HUES48 (cell line): ENCODE data around the gene FBN1.

Source experiments
- H3K27ac ChIP-seq: one replicate; pipeline ENCODE4 v1.7.0; 2013; ENCODE audit warnings: low read depth, low read length, inconsistent platforms
- H3K27me3 ChIP-seq: 2 replicates; pipeline ENCODE4 v1.6.1; 2013; ENCODE audit warnings: mild to moderate bottlenecking, low read length; ENCODE audit not compliant: control insufficient read depth, insufficient read depth
- H3K36me3 ChIP-seq: 2 replicates; pipeline ENCODE4 v1.6.1; 2013; ENCODE audit warnings: low read length; ENCODE audit not compliant: control insufficient read depth, insufficient read depth
- H3K4me1 ChIP-seq: 2 replicates; pipeline ENCODE4 v1.6.1; 2013; ENCODE audit warnings: mild to moderate bottlenecking, low read length; ENCODE audit not compliant: control insufficient read depth, insufficient read depth
- H3K4me3 ChIP-seq: 2 replicates; pipeline ENCODE4 v1.5.1; 2013; ENCODE audit warnings: mild to moderate bottlenecking, low read depth, low read length
- H3K9ac ChIP-seq: 2 replicates; pipeline ENCODE4 v1.6.1; 2013; ENCODE audit warnings: mild to moderate bottlenecking, low read depth, low read length, moderate library complexity
- H3K9me3 ChIP-seq: 2 replicates; pipeline ENCODE4 v1.6.1; 2013; ENCODE audit warnings: low read length; ENCODE audit not compliant: control insufficient read depth, insufficient read depth

Gene FBN1

DNA sequence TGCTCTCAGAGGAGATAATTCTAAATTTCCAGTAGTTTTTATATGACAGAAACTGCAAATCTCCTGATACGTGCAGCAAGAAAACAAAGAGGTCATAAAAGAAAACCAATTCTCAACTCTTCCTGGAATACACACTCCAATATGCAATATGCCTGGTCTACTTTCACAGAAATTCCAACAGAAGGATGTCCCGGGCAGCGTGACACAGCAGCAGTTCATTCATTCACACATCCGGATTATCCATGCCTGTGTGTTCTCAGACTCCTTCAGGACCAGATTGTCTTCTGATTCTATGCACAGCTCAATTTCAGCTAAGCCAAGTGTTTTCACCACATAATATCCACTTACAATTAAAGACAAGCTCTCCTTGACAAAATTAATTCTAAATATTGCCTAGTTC is 64.3 kb downstream of the FBN1 start:
- Histone ChIP-seq H3K36me3 (no peaks in the 10 kb centered on the region), H3K27ac (no peak overlapping the region), H3K9me3 (no peaks in the 10 kb centered on the region), H3K4me1 (no peaks in the 10 kb centered on the region), H3K9ac (no peak overlapping the region), H3K4me3 (no peak overlapping the region), H3K27me3 (no peaks in the 10 kb centered on the region)

DNA sequence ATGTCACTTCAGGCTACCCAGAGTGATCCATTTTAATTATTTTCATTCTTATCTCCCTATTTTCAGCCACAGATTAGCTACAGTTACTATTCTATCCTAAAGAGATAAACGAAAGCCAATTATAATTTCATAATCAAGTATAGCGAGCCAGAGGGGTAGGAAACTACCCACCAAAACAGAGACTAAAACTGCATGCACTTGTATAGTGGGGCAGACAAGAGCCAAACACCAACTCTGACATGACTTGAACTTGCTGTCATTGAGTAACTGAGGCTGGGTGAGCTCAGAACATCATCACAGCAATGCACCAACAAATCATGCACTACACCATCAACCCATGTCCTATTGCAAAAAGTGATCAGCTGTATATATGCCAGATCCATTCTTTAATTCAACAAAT is 64.8 kb downstream of the FBN1 start:
- H3K27ac ChIP-seq: no peak overlapping the region
- H3K36me3 ChIP-seq: no peaks in the 10 kb centered on the region
- no peaks in the 10 kb centered on the region for H3K9me3 ChIP-seq
- no peaks in the 10 kb centered on the region for H3K4me1 ChIP-seq
- H3K27me3 ChIP-seq: no peaks in the 10 kb centered on the region
- H3K9ac ChIP-seq: no peak overlapping the region
- no peak overlapping the region for H3K4me3 ChIP-seq

- Histone ChIP-seq H3K4me3 (no peak overlapping the region), H3K36me3 (no peaks in the 10 kb centered on the region), H3K9ac (no peak overlapping the region), H3K27ac (no peak overlapping the region), H3K4me1 (no peaks in the 10 kb centered on the region), H3K9me3 (no peaks in the 10 kb centered on the region), H3K27me3 (no peaks in the 10 kb centered on the region)
Observed at GRCh38 chr15:48579945-48580671, 65.4 kb downstream of the FBN1 start.

GRCh38 chr15:48578965-48579364 is 66.5 kb downstream of the FBN1 start:
- H3K9ac ChIP-seq: no peak overlapping the region
- H3K4me3 ChIP-seq: no peak overlapping the region
- H3K36me3 ChIP-seq: no peaks in the 10 kb centered on the region
- H3K27ac ChIP-seq: no peak overlapping the region
- H3K4me1 ChIP-seq: no peaks in the 10 kb centered on the region
- H3K27me3 ChIP-seq: no peaks in the 10 kb centered on the region
- H3K9me3 ChIP-seq: no peaks in the 10 kb centered on the region

DNA sequence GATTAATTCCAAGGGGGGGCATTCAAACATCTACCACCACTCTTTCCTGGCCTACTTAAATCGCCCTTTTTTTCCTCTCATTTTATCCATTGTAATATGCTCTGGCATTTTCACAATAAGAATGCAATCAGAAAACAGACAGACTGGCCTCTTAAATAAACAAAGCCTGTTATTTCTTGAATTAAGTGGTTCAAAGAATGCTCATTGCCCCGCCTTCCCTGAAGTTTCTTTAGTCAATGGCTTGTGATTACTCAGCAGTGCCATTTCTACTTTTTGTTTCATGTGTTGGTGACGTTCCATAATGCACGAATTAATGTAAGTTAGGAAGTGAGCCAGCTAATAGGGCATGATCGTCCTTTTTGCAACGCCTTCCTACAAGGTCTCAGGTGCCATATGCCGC is 68.0 kb downstream of the FBN1 start:
- Histone ChIP-seq H3K27ac (no peak overlapping the region), H3K27me3 (no peaks in the 10 kb centered on the region), H3K36me3 (no peaks in the 10 kb centered on the region), H3K4me1 (no peaks in the 10 kb centered on the region), H3K9ac (no peak overlapping the region), H3K9me3 (no peaks in the 10 kb centered on the region), H3K4me3 (no peak overlapping the region)

DNA sequence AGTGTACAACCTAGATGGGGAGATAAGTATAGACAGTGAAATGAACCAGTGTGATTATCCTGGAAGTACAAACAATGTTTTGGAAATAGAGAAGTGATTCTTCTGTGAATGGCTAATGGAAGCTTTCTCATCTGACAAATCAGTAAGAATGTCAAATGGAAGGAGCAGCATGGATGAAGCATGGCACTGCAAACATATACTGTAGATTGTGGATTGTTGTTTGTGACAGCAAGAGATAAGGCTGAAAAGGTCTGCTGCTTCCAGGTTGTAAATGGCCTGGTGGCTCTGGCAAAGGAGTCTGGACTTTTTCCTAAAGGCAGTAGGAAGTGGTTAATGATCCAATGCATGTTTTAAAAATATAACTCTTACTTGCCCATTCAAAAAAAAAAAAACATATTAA is 71.3 kb downstream of the FBN1 start:
- H3K27ac ChIP-seq: no peak overlapping the region
- H3K9ac ChIP-seq: no peak overlapping the region
- H3K9me3 ChIP-seq: no peaks in the 10 kb centered on the region
- no peaks in the 10 kb centered on the region for H3K36me3 ChIP-seq
- H3K27me3 ChIP-seq: no peaks in the 10 kb centered on the region
- H3K4me3 ChIP-seq: no peak overlapping the region
- no peaks in the 10 kb centered on the region for H3K4me1 ChIP-seq

DNA sequence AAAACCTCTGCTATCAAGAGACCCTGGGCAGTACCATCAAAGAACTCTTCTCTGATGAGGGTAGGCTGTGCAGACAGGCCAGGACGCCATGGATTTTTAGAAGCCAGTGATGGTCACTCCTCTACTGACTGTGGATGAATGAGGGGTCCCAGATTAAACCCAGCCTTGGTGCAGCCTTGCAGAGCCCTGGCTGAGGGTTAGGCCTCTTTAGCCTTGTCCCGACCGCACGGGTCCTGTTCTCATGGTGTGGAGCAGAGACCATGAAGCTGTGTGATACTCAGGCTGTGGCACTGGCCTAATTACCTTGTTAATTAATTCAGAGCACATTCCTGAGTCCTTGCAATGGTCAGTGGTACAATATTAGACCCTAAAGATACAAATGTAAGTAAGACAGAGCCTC is 71.7 kb downstream of the FBN1 start:
- no peaks in the 10 kb centered on the region for H3K36me3 ChIP-seq
- H3K9me3 ChIP-seq: no peaks in the 10 kb centered on the region
- H3K4me1 ChIP-seq: no peaks in the 10 kb centered on the region
- H3K27me3 ChIP-seq: no peaks in the 10 kb centered on the region
- H3K9ac ChIP-seq: no peak overlapping the region
- H3K4me3 ChIP-seq: no peak overlapping the region
- H3K27ac ChIP-seq: no peak overlapping the region

GRCh38 chr15:48572823-48573222 is 72.7 kb downstream of the FBN1 start:
- Histone ChIP-seq H3K9ac (no peak overlapping the region), H3K4me3 (no peak overlapping the region), H3K4me1 (no peaks in the 10 kb centered on the region), H3K27ac (no peak overlapping the region), H3K9me3 (no peaks in the 10 kb centered on the region), H3K36me3 (no peaks in the 10 kb centered on the region), H3K27me3 (no peaks in the 10 kb centered on the region)

DNA sequence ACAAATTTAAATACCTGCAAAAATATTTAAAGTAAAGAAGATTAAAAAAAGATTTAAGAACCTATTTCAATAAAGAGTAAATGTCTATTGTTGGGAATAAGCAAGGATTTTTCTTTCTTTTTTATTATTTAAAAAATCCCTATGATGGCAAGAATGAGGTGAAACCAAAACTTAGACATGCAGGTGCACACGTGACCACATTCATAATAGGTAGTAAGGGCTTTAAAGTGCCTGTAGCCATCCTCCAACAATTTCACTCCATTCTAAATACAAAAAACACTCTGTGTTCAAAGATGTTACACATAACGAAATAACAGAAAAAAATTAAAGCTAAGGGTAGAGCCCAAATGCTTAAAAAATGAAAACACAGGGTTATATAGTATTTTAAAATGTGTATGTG is 74.0 kb downstream of the FBN1 start:
- Histone ChIP-seq H3K27ac (no peak overlapping the region), H3K4me1 (no peaks in the 10 kb centered on the region), H3K9me3 (no peaks in the 10 kb centered on the region), H3K36me3 (no peaks in the 10 kb centered on the region), H3K27me3 (no peaks in the 10 kb centered on the region), H3K4me3 (no peak overlapping the region), H3K9ac (no peak overlapping the region)

GRCh38 chr15:48570822-48571221 is 74.7 kb downstream of the FBN1 start:
- Histone ChIP-seq H3K27ac (no peak overlapping the region), H3K4me3 (no peak overlapping the region), H3K9ac (no peak overlapping the region), H3K36me3 (no peaks in the 10 kb centered on the region), H3K9me3 (no peaks in the 10 kb centered on the region), H3K27me3 (no peaks in the 10 kb centered on the region), H3K4me1 (no peaks in the 10 kb centered on the region)

DNA sequence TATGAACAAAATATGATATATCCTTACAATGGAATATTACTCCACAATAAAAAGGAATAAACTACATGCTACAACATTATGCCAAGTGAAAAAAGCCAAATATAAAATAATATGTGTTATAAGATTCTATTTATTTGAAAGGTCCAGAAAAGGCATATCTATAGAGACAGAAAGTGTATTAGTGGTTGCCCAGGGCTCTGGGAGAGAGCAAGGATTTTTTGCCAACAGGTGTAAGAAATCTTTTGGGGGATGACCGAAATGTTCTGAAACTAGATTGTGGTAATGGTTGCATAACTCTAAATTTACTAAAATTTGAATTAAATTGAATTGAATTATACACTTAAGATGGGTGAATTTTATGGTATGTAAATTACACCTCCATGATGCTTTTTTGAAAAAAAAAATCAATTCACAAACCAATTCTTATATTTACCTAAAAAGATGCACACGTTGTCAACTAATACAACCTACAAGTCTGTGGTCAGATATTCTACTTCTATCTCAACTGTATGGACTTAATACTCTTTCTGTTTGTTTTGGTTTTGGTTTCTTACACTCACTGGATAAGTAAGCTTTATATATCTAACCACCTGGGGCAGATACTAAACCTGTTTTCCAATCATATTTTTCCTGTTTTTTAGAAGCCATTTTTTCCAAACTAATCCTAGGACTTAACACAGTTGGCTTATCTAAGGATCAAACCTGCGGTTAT is 75.8 kb downstream of the FBN1 start:
- no peaks in the 10 kb centered on the region for H3K4me1 ChIP-seq
- H3K4me3 ChIP-seq: no peak overlapping the region
- H3K27me3 ChIP-seq: no peaks in the 10 kb centered on the region
- H3K36me3 ChIP-seq: no peaks in the 10 kb centered on the region
- H3K9ac ChIP-seq: no peak overlapping the region
- no peaks in the 10 kb centered on the region for H3K9me3 ChIP-seq
- H3K27ac ChIP-seq: no peak overlapping the region
